ENCODE results near the gene USP47.

- no peak for TF ChIP-seq EZH2 (IDR thresholded peaks at IDR 0.05; ENCODE audit: insufficient read depth, poor library complexity, severe bottlenecking)
- no peak for TF ChIP-seq EZH2phosphoT487 (IDR thresholded peaks at IDR 0.05; ENCODE audit: insufficient read depth, low read depth)
Measured at GRCh38 chr11:11979488-11980117, 137.8 kb downstream of the USP47 start.

Measured in GM23248 (cell line).